ENCODE measurements around the gene ADAM17. TPM values are rescaled to one million over a fixed set of nuclear protein-coding genes. Genes with fewer than 3 reads are reported as not detected.
A peak's percentile ranks its signal among the peaks of the same experiment; 100 is the strongest.
"Not testable (repeated sequence)": the region's sequence is repeated elsewhere in the genome, so short reads cannot be mapped to it uniquely, and the experiment has no call there.

The ADAM17 gene
- total RNA-seq = 10 to 100 TPM; 20.2 to 23.1 TPM

DNA sequence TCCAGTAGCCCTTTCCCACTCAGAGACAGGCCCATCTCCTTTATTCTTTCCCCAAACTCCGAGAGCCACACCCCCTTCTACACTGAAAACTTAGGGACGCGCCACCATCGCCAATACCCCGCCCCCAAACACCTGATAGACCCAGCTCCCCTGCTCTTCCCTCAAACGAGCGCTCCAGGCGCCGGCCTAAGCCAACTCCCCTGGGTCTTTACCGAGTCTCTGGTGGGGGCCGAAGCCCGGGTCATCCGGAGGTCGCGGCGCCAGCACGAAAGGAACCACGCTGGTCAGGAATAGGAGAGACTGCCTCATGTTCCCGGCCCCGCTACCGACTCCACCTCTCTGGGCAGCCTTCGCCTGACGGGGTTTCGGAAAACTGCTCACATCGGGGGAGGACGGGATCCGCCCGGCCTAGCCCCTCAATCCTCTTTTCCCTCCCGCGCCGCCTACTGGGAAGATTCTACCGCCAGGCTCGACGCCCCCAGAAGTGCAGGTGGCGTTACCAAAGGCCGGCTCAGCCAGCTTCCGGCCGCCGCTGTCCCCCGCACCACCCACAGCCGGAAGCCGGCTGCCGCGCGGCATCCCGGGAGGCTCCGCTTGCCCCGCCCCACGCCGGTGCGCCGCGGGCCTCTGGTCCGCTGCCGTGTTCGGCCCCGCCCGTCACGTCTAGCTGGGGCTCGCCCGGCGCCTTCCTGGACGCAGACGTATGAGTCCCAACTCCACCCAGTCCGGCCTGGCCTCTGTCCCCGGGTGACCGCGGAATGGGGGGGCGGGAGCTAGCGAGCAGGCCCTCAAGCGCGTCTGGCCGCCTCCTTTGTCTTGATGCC, at the start of gene ADAM17:
Gene ADAM17, minus strand, starts transcription at position 534 of the 824 bp plus-strand sequence. Its CDS starts 225 bp downstream, at position 309.
- Mint-ChIP-seq H3K27me3 (no peaks in the 10 kb centered on the region), H3K4me1 (peaks cover 50% of the 10 kb centered on the region), H3K9me3 (ENCODE audit: low read depth) (no peaks in the 10 kb centered on the region), H3K27ac (peak within 1 kb of the TSS; percentile 95), H3K4me3 (peak within 1 kb of the TSS; percentile 97), H3K36me3 (ENCODE audit: low read depth) (peaks cover 9% of the 10 kb centered on the region)
- ATAC-seq = peak; percentile 87
- DNase-seq = peak; percentile 92
- POLR2A ChIA-PET = interaction anchor here (0.6 to 2.5 kb wide), 12 partner anchors 9 to 893 kb away, joined by 3 to 10 read pairs (median 3); partner anchors contain the start of genes CPSF3, ITGB1BP1 and YWHAQ
- CTCF ChIA-PET = interaction anchor here (0.5 to 1.8 kb wide), 14 partner anchors 10 to 493 kb away, joined by 3 to 8 read pairs (median 3); partner anchors contain the start of gene YWHAQ
- intact Hi-C loops (cut with DNase I, micrococcal nuclease) = loop anchor here (1.0 to 10.0 kb wide), 18 partner anchors 39 to 892 kb away; partner anchors contain the start of genes CPSF3 (in 2 of the 2), ITGB1BP1 (in 2 of the 2), KLF11 (in 2 of the 2) and ASAP2 (in 1 of the 2)

DNA sequence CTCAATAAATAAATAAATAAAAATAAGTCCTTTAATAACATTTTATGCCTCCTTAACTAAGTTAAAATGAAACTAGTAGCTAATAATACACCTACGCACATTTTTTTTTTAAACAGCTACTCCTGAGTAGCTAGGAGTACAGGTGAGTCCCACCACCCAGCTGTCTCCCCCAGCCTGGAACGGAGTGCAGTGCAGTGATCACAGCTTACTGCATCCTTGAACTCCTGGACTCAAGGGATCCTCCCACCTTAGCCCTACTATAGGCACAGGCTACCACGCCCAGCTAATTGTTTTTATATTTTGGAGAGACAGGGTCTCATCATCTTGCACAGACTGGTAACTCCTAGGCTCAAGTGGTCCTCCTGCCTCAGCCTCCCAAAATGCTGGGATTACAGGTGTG, 46.8 kb upstream of the ADAM17 start:
- CTCF ChIA-PET = interaction anchor here (0.7 to 0.9 kb wide), 2 partner anchors 15 to 48 kb away, joined by 3 to 5 read pairs; no protein-coding TSS in a partner anchor
- H3K4me3 Mint-ChIP-seq = no peak overlapping the region
- no peak overlapping the region for H3K27ac Mint-ChIP-seq
- H3K27me3 Mint-ChIP-seq = no peaks in the 10 kb centered on the region
- peaks cover 23% of the 10 kb centered on the region for H3K9me3 Mint-ChIP-seq (ENCODE audit: low read depth)
- ATAC-seq (no peak), DNase-seq (no peak)
- H3K36me3 Mint-ChIP-seq (ENCODE audit: low read depth) = peaks cover 72% of the 10 kb centered on the region
- intact Hi-C loops (cut with DNase I, micrococcal nuclease) = no loop called here
- POLR2A ChIA-PET = no interaction called here
- peaks cover 60% of the 10 kb centered on the region for H3K4me1 Mint-ChIP-seq

DNA sequence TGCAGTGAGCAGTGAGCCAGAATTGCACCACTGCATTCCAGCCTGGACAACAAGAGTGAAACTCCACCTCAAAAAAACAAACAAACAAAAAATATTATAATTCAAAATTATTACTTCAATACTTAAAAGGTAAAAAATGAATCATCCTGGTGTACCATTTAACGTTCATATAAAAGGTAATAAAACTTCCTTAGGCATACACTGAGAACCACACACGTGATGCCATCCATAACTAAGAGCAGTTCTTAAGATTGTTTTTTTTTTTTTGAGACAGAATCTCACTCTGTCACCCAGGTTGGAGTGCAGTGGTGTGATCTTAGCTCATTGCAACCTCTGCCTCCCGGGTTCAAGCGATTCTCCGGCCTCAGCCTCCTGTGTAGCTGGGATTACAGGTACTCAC, 45.8 kb upstream of the ADAM17 start:
- Mint-ChIP-seq H3K27ac (no peak overlapping the region), H3K4me1 (peaks cover 64% of the 10 kb centered on the region), H3K4me3 (no peak overlapping the region), H3K27me3 (no peaks in the 10 kb centered on the region), H3K36me3 (ENCODE audit: low read depth) (peaks cover 74% of the 10 kb centered on the region), H3K9me3 (ENCODE audit: low read depth) (peaks cover 21% of the 10 kb centered on the region)
- DNase-seq (no peak), ATAC-seq (no peak)
- CTCF ChIA-PET = interaction anchor here (0.6 kb wide), 1 partner anchor 1463 kb away, joined by 3 read pairs; no protein-coding TSS in a partner anchor
- intact Hi-C loops (cut with DNase I, micrococcal nuclease) = no loop called here
- POLR2A ChIA-PET = no interaction called here

DNA sequence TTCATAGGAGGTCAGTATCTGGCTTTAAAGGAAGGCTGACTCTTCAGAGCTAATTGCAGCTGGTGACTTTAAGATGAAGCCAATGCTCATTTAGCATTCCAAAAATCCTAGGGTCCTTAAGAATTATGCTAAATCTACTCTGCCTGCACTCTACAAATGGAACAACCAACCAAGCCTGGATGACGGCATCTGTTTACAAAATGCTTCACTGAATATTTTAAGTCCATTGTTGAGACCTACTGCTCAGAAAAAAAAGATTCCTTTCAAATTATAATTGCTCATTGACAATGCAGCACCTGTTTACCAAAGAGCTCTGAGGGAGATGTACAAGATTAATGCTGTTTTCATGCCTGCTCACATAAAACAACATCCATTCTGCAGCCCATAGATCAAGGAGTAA, 43.8 kb upstream of the ADAM17 start:
- Mint-ChIP-seq H3K27me3 (no peaks in the 10 kb centered on the region), H3K4me3 (no peak overlapping the region), H3K4me1 (peaks cover 67% of the 10 kb centered on the region), H3K36me3 (ENCODE audit: low read depth) (peaks cover 61% of the 10 kb centered on the region), H3K9me3 (ENCODE audit: low read depth) (peaks cover 17% of the 10 kb centered on the region), H3K27ac (no peak overlapping the region)
- ATAC-seq (no peak), DNase-seq (no peak)
- CTCF ChIA-PET = interaction anchor here (0.5 to 1.5 kb wide), 3 partner anchors 15 to 154 kb away, joined by 3 to 4 read pairs (median 3); no protein-coding TSS in a partner anchor
- POLR2A ChIA-PET = no interaction called here
- intact Hi-C loops (cut with DNase I, micrococcal nuclease) = loop anchor here in 1 of 2 experiments (1.0 kb wide), 1 partner anchor 8 kb away; no protein-coding TSS in a partner anchor

DNA sequence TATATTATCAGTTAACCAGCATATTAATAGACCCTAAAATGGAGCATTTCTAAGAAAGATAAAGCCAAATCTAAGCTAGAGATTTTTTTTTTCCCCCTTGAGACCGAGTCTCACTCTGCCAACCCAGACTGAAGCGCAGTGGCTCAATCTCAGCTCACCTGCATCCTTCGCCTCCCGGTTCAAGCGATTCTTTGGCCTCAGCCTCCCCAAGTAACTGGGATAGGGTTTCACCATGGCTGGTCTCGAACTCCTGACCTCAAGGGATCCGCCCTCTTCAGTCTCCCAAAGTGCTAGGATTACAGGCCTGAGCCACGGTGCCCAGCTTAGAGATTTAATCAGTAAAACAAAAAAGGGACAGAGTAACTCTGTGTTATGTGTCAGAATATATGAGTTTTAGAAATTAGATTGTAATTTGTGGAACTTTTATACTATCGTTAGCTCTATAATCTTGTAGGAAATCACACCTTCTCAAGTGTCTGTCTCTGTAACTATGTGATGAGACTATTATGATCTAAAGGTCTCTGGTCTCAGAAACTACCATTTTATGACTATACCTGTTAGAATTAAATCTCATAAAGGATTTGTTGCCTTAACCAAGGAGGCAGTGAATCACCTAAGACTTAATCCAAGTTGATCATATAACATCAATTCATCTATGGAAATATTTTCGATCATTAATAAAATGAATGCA, 41.1 kb upstream of the ADAM17 start:
- peak; percentile 9 for ATAC-seq
- Mint-ChIP-seq H3K9me3 (ENCODE audit: low read depth) (peaks cover 17% of the 10 kb centered on the region), H3K36me3 (ENCODE audit: low read depth) (peaks cover 59% of the 10 kb centered on the region), H3K4me1 (peaks cover 71% of the 10 kb centered on the region), H3K27ac (peak overlapping the region; percentile 82), H3K27me3 (no peaks in the 10 kb centered on the region), H3K4me3 (peak overlapping the region; percentile 53)
- no peak for DNase-seq
- POLR2A ChIA-PET = interaction anchor here (0.6 to 1.0 kb wide), 4 partner anchors 10 to 408 kb away, joined by 3 to 5 read pairs (median 4); partner anchors contain the start of gene YWHAQ
- CTCF ChIA-PET = interaction anchor here (0.6 to 3.2 kb wide), 6 partner anchors 10 to 154 kb away, joined by 3 to 31 read pairs (median 4); no protein-coding TSS in a partner anchor
- intact Hi-C loops (cut with DNase I, micrococcal nuclease) = no loop called here

DNA sequence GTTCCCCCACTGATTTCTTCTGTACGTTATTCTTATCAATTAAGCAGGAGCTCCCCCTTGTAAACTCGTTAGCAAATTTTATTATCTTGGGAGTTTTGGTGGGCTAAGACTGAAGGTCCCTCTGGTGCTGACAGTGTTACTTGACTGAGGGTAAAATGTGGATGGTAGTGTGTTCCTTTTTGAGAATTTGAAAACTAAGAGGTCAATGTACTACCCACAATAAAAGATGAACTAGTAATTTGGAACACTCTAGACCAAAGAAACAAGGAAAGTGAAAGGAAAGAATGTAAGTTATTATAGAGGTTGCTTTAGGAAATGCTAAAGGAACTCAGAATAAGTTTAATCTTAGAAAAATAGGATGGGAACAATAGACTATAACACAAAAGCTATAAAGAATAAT, 40.1 kb upstream of the ADAM17 start:
- ChIA-PET CTCF (interaction anchor here (1.0 to 3.2 kb wide), 5 partner anchors 11 to 108 kb away, joined by 3 to 31 read pairs (median 4); no protein-coding TSS in a partner anchor), POLR2A (interaction anchor here (0.7 to 1.8 kb wide), 3 partner anchors 13 to 107 kb away, joined by 7 to 20 read pairs (median 10); partner anchors contain the start of gene ADAM17)
- peaks cover 61% of the 10 kb centered on the region for H3K36me3 Mint-ChIP-seq (ENCODE audit: low read depth)
- peak overlapping the region; percentile 44 for H3K4me3 Mint-ChIP-seq
- ATAC-seq = no peak
- no peak for DNase-seq
- peak overlapping the region; percentile 82 for H3K27ac Mint-ChIP-seq
- H3K27me3 Mint-ChIP-seq = no peaks in the 10 kb centered on the region
- peaks cover 81% of the 10 kb centered on the region for H3K4me1 Mint-ChIP-seq
- intact Hi-C loops (cut with DNase I, micrococcal nuclease) = no loop called here
- H3K9me3 Mint-ChIP-seq (ENCODE audit: low read depth) = peaks cover 17% of the 10 kb centered on the region

DNA sequence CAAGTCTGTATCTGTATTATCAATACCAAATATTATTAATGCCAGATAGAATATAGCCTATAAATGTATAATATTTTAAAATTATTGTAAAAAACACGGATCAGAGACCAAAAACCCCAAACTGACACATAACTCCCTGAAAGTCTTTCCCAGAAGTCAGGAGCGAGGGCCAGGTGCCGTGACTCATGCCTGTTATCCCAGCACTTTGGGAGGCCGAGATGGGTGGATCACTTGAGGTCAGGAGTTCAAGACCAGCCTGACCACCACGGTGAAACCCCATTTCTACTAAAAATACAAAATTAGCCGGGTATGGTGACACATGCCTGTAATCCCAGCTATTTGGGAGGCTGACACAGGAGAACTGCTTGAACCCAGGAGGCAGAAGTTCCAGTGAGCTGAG, 39.6 kb upstream of the ADAM17 start:
- peaks cover 85% of the 10 kb centered on the region for H3K4me1 Mint-ChIP-seq
- DNase-seq; ATAC-seq; intact Hi-C loops (cut with DNase I, micrococcal nuclease); H3K4me3 Mint-ChIP-seq; H3K27me3 Mint-ChIP-seq: not testable (repeated sequence)
- H3K9me3 Mint-ChIP-seq (ENCODE audit: low read depth) = peaks cover 17% of the 10 kb centered on the region
- POLR2A ChIA-PET = interaction anchor here (0.7 to 1.8 kb wide), 10 partner anchors 10 to 248 kb away, joined by 4 to 21 read pairs (median 8); partner anchors contain the start of genes ADAM17, TAF1B and YWHAQ
- H3K27ac Mint-ChIP-seq = peak overlapping the region; percentile 82
- CTCF ChIA-PET = interaction anchor here (0.9 to 3.2 kb wide), 10 partner anchors 12 to 204 kb away, joined by 3 to 31 read pairs (median 4); no protein-coding TSS in a partner anchor
- peaks cover 58% of the 10 kb centered on the region for H3K36me3 Mint-ChIP-seq (ENCODE audit: low read depth)

DNA sequence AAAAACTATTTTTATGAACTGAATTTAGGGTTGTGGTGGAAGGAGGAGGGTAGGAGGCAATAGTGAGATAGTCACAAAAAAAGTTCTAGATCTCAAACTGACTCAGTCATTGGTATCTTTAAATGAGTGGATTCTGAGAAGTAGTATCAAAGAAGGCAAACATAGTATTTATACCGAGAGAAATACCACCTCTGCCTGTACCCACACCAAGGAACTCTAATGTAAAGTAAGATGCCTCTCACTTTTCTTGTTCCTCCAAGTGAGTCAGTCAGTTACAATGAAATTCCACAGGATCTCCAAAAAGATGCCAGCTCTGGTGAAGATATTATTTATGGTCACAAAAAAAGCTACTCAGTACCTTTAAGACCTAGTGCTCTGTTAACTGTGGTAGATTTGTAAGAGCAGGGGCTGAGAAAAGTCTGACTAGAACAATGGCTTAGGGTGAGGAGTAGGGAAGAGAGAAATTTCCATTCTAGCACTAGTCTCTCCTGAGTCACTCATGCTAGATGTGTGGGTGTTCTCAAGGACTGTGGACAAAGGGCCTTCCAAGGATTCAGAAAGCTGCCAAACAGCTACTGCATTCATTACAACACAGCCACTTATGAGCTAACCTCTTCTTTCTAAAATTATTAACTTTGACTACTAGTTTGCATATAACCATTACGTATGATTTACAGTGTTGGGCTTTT, 38.9 kb upstream of the ADAM17 start:
- peaks cover 9% of the 10 kb centered on the region for H3K9me3 Mint-ChIP-seq (ENCODE audit: low read depth)
- H3K4me1 Mint-ChIP-seq = peaks cover 83% of the 10 kb centered on the region
- no peaks in the 10 kb centered on the region for H3K27me3 Mint-ChIP-seq
- intact Hi-C loops (cut with DNase I, micrococcal nuclease) = loop anchor here (1.0 to 5.0 kb wide), 12 partner anchors 14 to 188 kb away; partner anchors contain the start of genes ADAM17 (in 1 of the 2) and YWHAQ (in 1 of the 2)
- ChIA-PET POLR2A (interaction anchor here (0.9 to 1.8 kb wide), 12 partner anchors 11 to 249 kb away, joined by 3 to 21 read pairs (median 6); partner anchors contain the start of genes ADAM17, TAF1B and YWHAQ), CTCF (interaction anchor here (0.7 to 3.2 kb wide), 10 partner anchors 13 to 205 kb away, joined by 3 to 31 read pairs (median 4); no protein-coding TSS in a partner anchor)
- H3K27ac Mint-ChIP-seq = peak overlapping the region; percentile 82
- no peak overlapping the region for H3K4me3 Mint-ChIP-seq
- ATAC-seq (peak; percentile 89), DNase-seq (peak; percentile 21)
- peaks cover 57% of the 10 kb centered on the region for H3K36me3 Mint-ChIP-seq (ENCODE audit: low read depth)

DNA sequence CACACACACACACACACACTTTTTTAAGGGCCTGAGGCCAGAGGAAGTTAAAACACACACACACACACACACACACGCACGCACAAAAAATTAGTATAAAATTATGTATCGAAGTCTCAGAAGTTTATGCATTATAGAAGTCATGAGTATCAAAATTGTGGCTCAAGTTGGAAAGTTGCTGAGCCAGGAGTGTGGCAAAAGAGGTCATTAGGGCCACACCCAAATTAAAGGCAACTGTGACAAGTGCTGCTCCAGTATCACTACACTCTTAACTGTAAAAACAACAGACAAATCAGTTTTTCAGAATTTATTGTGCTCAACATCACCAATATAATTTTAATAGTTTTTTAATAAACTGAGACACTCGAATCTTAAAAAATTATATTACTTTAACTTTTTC, 38.3 kb upstream of the ADAM17 start:
- POLR2A ChIA-PET = interaction anchor here (0.9 to 1.6 kb wide), 7 partner anchors 14 to 118 kb away, joined by 3 to 21 read pairs (median 8); partner anchors contain the start of gene YWHAQ
- peak overlapping the region; percentile 91 for H3K27ac Mint-ChIP-seq
- ATAC-seq (peak; percentile 14), DNase-seq (peak; percentile 27)
- H3K27me3 Mint-ChIP-seq = no peaks in the 10 kb centered on the region
- peaks cover 78% of the 10 kb centered on the region for H3K4me1 Mint-ChIP-seq
- CTCF ChIA-PET = interaction anchor here (0.8 to 3.2 kb wide), 5 partner anchors 13 to 146 kb away, joined by 3 to 31 read pairs (median 4); no protein-coding TSS in a partner anchor
- peaks cover 5% of the 10 kb centered on the region for H3K9me3 Mint-ChIP-seq (ENCODE audit: low read depth)
- H3K4me3 Mint-ChIP-seq = no peak overlapping the region
- intact Hi-C loops (cut with DNase I, micrococcal nuclease) = loop anchor here (1.0 to 5.0 kb wide), 12 partner anchors 14 to 188 kb away; partner anchors contain the start of genes ADAM17 (in 1 of the 2) and YWHAQ (in 1 of the 2)
- H3K36me3 Mint-ChIP-seq (ENCODE audit: low read depth) = peaks cover 52% of the 10 kb centered on the region

DNA sequence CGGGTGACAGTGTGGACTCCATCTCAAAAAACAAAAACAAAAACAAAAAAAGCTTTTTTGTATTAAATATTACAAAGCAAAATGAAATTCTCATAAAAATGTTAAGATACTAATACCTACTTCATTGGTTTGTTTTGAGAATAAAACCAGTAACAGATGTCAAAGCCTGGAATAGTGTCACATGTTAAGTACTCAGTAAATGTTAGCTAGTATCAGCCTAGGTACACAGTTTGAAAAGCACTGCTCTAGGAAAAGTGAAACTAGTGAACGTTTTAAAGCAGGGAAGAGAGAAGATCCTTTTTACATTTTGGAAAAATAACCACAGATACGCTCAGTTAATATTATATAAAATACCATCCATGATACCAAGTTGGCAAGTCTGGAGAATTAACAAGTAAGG, 37.1 kb upstream of the ADAM17 start:
- ATAC-seq = no peak
- Mint-ChIP-seq H3K4me3 (no peak overlapping the region), H3K27me3 (no peaks in the 10 kb centered on the region), H3K27ac (peak overlapping the region; percentile 85), H3K9me3 (ENCODE audit: low read depth) (no peaks in the 10 kb centered on the region), H3K4me1 (peaks cover 67% of the 10 kb centered on the region), H3K36me3 (ENCODE audit: low read depth) (peaks cover 49% of the 10 kb centered on the region)
- ChIA-PET CTCF (no interaction called here), POLR2A (no interaction called here)
- intact Hi-C loops (cut with DNase I, micrococcal nuclease) = loop anchor here in 1 of 2 experiments (5.0 kb wide), 1 partner anchor 100 kb away; no protein-coding TSS in a partner anchor
- DNase-seq = no peak

All from activated CD4-positive, alpha-beta T cell treated with anti-CD3 and anti-CD28 coated beads for 36 hours (primary cell).